Ascending aorta (tissue), 2 donors: Measurements from ENCODE around the gene ZNF385C. TPM values are rescaled to one million over a fixed set of nuclear protein-coding genes. Genes with fewer than 3 reads are reported as not detected.

Experiments
- DNase-seq, 2 donors: peaks; one replicate each; pipeline ENCODE4 v3.0.0-alpha.2; 2019; ENCODE audit warnings: low spot score in 2 of 2
- H3K27ac ChIP-seq, 2 donors: fragments of 200-600 bp; sonication (generic); one replicate each; pipeline ENCODE4 v1.5.1; 2016 to 2017; ENCODE audit warnings: mild to moderate bottlenecking in 1 of 2
- H3K27me3 ChIP-seq: fragments of 200-600 bp; sonication (generic); one replicate; pipeline ENCODE4 v1.5.1; 2017
- H3K36me3 ChIP-seq, 2 donors: fragments of 200-600 bp; sonication (generic); one replicate each; pipeline ENCODE4 v1.5.1; 2016
- H3K4me1 ChIP-seq, 2 donors: fragments of 200-600 bp; sonication (generic); one replicate each; pipeline ENCODE4 v1.5.1; 2016 to 2017; ENCODE audit warnings: mild to moderate bottlenecking in 1 of 2
- H3K4me3 ChIP-seq, 2 donors: fragments of 200-600 bp; sonication (generic); one replicate each; pipeline ENCODE4 v1.5.1; 2016 to 2017; ENCODE audit warnings: mild to moderate bottlenecking in 1 of 2
- H3K9me3 ChIP-seq, 2 donors: fragments of 200-600 bp; sonication (generic); one replicate each; pipeline ENCODE4 v1.5.1; 2016
- intact Hi-C: fragments of 100-400 bp; cut with DNase I; formaldehyde crosslinking; loops from one replicate; pipeline ENCODE4 v1.15.1; 2023
- total RNA-seq: library from RNA; depleted of rRNA; stranded (reverse); fragments of >200 nt; gene quantifications from one replicate; pipeline ENCODE4 v1.1.0, GENCODE V29; 2016
- TF ChIP-seq, protein P1 (sequence below), 3 experiments: fragments of 200-600 bp in 2 of 3; fragments of 450-650 bp in 1 of 3; sonication (generic) in 2 of 3; IDR thresholded peaks; one replicate each; pipeline ENCODE4 v1.5.1; 2016 to 2019; ENCODE audit warnings: antibody characterized with exemption in 3 of 3, mild to moderate bottlenecking in 1 of 3, moderate library complexity in 1 of 3

Gene ZNF385C
- total RNA-seq, 1 donor from 2014 or later = not detected

DNA sequence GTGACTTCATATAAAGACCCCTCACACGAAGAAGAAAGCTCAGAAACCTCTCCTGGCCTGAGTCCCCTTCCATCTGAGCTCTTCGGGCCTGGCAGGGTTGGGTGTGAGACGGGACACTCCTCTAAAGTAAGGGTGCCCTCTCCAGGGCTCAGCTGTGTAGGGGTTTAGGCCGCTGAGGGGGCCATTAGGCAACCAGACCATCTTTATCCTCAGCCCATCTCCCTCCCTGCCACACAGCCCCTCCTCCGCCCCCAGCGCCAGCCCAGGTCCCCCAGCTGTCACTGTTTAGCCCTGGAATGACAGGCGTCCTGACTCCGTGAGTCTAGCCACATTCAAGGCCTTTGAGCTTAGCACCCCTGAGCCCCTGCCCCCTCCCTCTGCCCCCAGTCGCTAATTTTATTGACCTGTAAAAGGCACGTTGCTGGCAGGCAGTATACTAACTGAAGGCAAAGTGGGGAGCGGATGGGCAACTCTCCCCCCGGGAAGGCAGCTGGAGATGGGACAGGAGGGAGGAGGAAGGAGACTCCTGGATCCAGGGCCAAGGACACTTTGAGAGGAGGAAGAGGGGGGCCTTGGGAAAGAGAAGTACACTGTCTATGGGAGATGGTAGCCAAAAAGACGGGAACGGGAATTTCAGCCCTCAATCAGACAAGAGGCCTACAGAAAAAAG is 592 bp upstream of the ZNF385C start:
- peaks cover 11% of the 10 kb centered on the region for H3K27me3 ChIP-seq
- H3K9me3 ChIP-seq = no peaks in the 10 kb centered on the region
- TF ChIP-seq, protein P1, sequence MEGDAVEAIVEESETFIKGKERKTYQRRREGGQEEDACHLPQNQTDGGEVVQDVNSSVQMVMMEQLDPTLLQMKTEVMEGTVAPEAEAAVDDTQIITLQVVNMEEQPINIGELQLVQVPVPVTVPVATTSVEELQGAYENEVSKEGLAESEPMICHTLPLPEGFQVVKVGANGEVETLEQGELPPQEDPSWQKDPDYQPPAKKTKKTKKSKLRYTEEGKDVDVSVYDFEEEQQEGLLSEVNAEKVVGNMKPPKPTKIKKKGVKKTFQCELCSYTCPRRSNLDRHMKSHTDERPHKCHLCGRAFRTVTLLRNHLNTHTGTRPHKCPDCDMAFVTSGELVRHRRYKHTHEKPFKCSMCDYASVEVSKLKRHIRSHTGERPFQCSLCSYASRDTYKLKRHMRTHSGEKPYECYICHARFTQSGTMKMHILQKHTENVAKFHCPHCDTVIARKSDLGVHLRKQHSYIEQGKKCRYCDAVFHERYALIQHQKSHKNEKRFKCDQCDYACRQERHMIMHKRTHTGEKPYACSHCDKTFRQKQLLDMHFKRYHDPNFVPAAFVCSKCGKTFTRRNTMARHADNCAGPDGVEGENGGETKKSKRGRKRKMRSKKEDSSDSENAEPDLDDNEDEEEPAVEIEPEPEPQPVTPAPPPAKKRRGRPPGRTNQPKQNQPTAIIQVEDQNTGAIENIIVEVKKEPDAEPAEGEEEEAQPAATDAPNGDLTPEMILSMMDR (IDR thresholded peaks at IDR 0.05) = no peak
- no peak overlapping the region for H3K4me3 ChIP-seq
- H3K4me1 ChIP-seq = peaks cover 3 to 4% of the 10 kb centered on the region in 2 donors
- no peak overlapping the region for H3K27ac ChIP-seq
- peaks cover 0 to 3% of the 10 kb centered on the region in 2 donors for H3K36me3 ChIP-seq
- intact Hi-C loops = no loop called here
- DNase-seq = no peak

DNA sequence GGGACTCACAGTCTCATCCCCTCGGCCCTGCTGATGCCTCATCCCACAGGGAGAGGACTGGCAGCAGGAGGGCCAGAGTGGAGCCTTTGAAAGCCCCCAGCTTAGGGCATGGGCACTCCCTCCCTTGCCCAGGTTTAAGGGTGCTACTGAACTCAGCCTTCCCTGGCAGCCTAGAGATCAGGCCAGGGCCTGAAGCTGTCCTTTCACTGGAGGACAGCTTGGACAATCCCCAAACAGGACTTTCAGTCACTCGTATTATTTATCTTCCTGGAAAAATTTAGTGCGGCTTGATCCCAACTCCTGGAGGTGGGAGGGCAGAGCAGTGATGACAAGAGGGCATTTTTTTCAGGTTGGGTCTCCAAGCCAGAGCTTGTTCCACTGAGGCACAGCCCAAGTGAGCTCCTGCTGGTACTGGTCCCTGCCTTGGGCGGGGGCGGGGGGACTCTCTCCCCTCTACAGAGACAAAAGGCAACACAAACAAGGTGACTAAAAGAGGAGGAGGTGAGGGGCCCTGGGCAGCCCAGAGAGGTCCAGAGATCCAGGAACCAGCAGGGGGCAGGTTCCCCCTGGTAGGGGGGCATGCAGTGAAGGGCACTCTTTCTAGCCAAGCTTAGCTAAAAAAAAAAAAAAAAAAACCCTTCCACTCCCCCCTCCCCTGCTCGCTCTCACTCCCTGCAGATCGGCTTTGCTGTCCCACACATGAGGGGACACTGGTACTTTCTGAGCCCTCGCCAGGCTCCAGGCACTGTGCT is 1.7 kb downstream of the ZNF385C start:
- H3K36me3 ChIP-seq = no peaks in the 10 kb centered on the region
- H3K4me3 ChIP-seq = no peak overlapping the region
- no peaks in the 10 kb centered on the region for H3K9me3 ChIP-seq
- peaks cover 11% of the 10 kb centered on the region for H3K27me3 ChIP-seq
- DNase-seq = no peak
- TF ChIP-seq, protein P1 (IDR thresholded peaks at IDR 0.05) = no peak
- intact Hi-C loops = no loop called here
- peaks cover 3 to 4% of the 10 kb centered on the region in 2 donors for H3K4me1 ChIP-seq
- no peak overlapping the region for H3K27ac ChIP-seq

DNA sequence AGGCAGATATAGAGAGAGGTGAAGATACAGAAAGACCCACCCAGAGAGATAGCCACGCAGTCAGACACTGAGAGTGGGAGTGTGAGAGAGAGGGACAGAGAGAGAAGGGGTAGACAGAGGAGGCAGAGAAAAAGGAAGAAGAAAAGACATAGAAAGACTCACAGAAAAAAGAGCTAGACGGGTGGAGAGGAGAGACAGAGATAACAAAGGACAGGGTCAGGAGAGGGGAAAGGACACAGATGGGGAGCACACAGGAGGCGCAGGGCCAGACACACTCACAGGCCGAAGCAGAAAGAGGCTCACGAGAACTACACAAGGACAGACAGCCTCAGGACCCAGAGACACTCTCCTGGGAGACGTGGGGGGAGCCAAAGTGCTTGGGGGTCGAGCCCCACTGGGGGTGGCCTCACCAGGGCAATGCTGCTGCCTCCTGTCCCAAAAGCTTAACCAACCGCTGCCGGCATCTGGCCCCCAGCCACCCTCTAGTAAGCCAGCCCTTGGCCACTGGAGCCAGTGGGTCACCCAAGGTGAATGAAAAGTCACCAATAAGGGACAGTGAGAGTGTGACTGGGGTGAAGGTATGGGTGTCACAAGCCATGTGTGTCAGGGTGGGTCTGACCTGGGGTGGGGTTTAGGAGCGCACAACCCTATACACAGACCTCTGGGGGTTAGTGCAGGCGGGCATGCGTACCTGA is 3.8 kb downstream of the ZNF385C start:
- intact Hi-C loops = no loop called here
- H3K27me3 ChIP-seq = peaks cover 11% of the 10 kb centered on the region

DNA sequence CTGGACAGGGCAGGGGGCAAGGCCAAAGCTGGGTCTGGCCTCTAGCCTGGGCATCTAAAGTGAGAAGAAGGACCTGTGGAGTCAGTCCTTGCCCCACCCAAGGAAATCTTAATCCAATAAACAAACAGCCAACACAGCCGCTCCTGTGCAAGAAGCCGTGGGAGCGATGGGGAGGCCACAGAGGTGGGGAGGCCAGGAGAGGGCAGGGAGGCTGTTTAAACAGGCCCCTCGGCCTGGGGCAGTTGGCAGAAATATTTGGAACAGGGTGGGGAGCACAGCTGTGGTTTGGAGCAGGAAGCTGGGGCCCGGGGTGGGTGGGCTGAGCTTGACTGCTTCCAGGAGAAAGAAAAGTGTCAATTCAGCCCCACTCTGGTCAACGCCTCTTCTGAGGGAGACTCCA is 5.3 kb downstream of the ZNF385C start:
- DNase-seq = no peak
- Histone ChIP-seq H3K4me1 (no peaks in the 10 kb centered on the region), H3K27me3 (peaks cover 7% of the 10 kb centered on the region), H3K27ac (no peak overlapping the region), H3K9me3 (no peaks in the 10 kb centered on the region), H3K4me3 (no peak overlapping the region), H3K36me3 (no peaks in the 10 kb centered on the region)
- intact Hi-C loops = no loop called here
- TF ChIP-seq, protein P1 (IDR thresholded peaks at IDR 0.05) = no peak

More for the DNA sequence above, 3.8 kb downstream of the ZNF385C start:
- H3K36me3 ChIP-seq = no peaks in the 10 kb centered on the region
- no peak for DNase-seq
- no peak overlapping the region for H3K4me3 ChIP-seq
- no peaks in the 10 kb centered on the region for H3K9me3 ChIP-seq
- TF ChIP-seq, protein P1 (IDR thresholded peaks at IDR 0.05) = no peak
- peaks cover 3 to 4% of the 10 kb centered on the region in 2 donors for H3K4me1 ChIP-seq
- H3K27ac ChIP-seq = no peak overlapping the region

DNA sequence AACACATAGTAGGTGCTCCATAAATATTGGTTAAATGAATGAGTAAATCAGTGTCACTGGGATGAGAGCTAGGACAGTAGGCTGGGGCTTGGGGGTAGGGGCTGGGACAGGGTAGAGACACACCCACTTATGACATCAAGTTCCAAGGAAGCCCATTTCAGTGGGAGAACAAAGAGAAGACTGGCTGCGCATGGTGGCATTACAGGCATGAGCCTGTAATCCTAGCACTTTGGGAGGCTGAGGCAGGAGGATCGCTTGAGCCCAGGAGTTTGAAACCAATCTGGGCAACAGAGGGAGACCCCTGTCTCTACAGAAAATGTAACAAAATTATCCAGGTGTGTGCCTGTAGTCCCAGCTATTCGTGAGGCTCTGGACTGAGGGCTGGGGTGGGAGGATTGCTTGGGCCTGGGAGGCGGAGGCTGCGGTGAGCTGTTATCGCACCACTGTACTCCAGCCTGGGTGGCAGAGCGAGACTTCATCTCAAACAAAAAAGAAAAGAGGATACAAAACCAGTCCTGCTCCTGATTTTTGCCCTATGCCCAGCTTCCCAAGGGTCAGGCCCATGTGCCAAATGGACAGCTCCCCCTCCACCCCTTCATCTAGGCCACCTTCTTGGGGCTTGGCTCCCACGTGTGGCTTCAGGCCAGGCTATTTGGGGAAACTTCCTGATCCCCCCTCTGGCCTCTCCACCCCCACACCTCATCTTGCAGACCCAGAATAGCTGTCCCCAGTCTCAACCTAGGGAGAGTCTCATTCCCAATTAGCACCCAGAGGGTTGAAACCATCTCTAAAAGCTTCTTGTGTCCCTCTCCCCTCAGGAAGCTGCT is 7.1 kb downstream of the ZNF385C start:
- Histone ChIP-seq H3K36me3 (no peaks in the 10 kb centered on the region), H3K4me3 (no peak overlapping the region), H3K27ac (no peak overlapping the region), H3K27me3 (no peaks in the 10 kb centered on the region), H3K4me1 (no peaks in the 10 kb centered on the region), H3K9me3 (no peaks in the 10 kb centered on the region)
- intact Hi-C loops = no loop called here
- TF ChIP-seq, protein P1 (IDR thresholded peaks at IDR 0.05) = no peak
- DNase-seq = no peak
